Left lung (tissue), 10 donors: ENCODE measurements around the gene JMJD1C. TPM values are rescaled to one million over a fixed set of nuclear protein-coding genes. Genes with fewer than 3 reads are reported as not detected.
"Not testable (repeated sequence)": the region's sequence is repeated elsewhere in the genome, so short reads cannot be mapped to it uniquely, and the experiment has no call there.

Source experiments
- ATAC-seq: fragments of 200-7000 bp; cut with Tn5 transposase; one replicate; pipeline ENCODE4 v1.9.1; 2020; ENCODE audit warnings: moderate library complexity
- DNase-seq, 4 donors: peaks; one replicate each; pipeline ENCODE4 v3.0.0-alpha.2; 2013 to 2020
- H3K27ac ChIP-seq, 2 donors: fragments of 200-600 bp; sonication (generic) in 1 of 2; one replicate each; pipeline versions ENCODE4 v1.5.0 to v1.8.0; 2020 to 2021
- H3K27me3 ChIP-seq, 2 donors: fragments of 200-600 bp; sonication (generic) in 1 of 2; one replicate each; pipeline versions ENCODE4 v1.5.0 to v1.8.0; 2020 to 2021
- H3K36me3 ChIP-seq, 2 donors: fragments of 200-600 bp; sonication (generic) in 1 of 2; one replicate each; pipeline versions ENCODE4 v1.5.0 to v1.8.0; 2020 to 2021
- H3K4me1 ChIP-seq, 2 donors: fragments of 200-600 bp; one replicate each; pipeline ENCODE4 v1.8.0; 2021
- H3K4me3 ChIP-seq, 2 donors: fragments of 200-600 bp; sonication (generic) in 1 of 2; one replicate each; pipeline versions ENCODE4 v1.5.0 to v1.8.0; 2020 to 2021; ENCODE audit warnings: mild to moderate bottlenecking in 1 of 2
- H3K9me3 ChIP-seq, 2 donors: fragments of 200-600 bp; sonication (generic) in 1 of 2; one replicate each; pipeline versions ENCODE4 v1.5.0 to v1.8.0; 2020 to 2021
- CTCF ChIP-seq, 2 donors: fragments of 200-600 bp; sonication (generic) in 1 of 2; IDR thresholded peaks; one replicate each; pipeline versions ENCODE4 v1.5.0 to v1.8.0; 2021; ENCODE audit warnings: antibody characterized with exemption in 2 of 2
- intact Hi-C, 2 donors: fragments of 100-400 bp; cut with DNase I; formaldehyde crosslinking; loops; one replicate each; pipeline versions ENCODE4 v1.11.2 to v1.14.2; 2022
- polyA plus RNA-seq, 6 donors: library from polyadenylated mRNA; unstranded; fragments of 120-200 nt; gene quantifications; one replicate each; pipeline ENCODE4 v1.2.1, GENCODE V29; 2013; ENCODE audit not compliant: insufficient read length in 6 of 6
- total RNA-seq, 2 donors: library from RNA; stranded (reverse); fragmentation: NEBNext Ultra II Directional; extraction: Animal tissue kit (Norgen Biotek cat#: 25700); gene quantifications; one replicate each; pipeline ENCODE4 v1.2.1, GENCODE V29; 2021
- donor health status: DM: no; HTN: yes; CAD: no.
- donor health status: DM: no; HTN: no; CAD: no.

The JMJD1C gene
- total and polyA plus RNA-seq, 8 donors = 68.0 to 130 (median 98.6) TPM

GRCh38 chr10:63383141-63383540, 82.6 kb downstream of the JMJD1C start:
- H3K27ac ChIP-seq = no peak overlapping the region
- no peaks in the 10 kb centered on the region for H3K9me3 ChIP-seq
- DNase-seq (no peak), ATAC-seq (no peak)
- H3K27me3 ChIP-seq = no peaks in the 10 kb centered on the region
- H3K36me3 ChIP-seq = peaks cover 0 to 5% of the 10 kb centered on the region in 2 donors
- H3K4me1 ChIP-seq = peaks cover 0 to 9% of the 10 kb centered on the region in 2 donors
- H3K4me3 ChIP-seq = no peak overlapping the region
- intact Hi-C loops = no loop called here
- no peak for TF ChIP-seq CTCF (IDR thresholded peaks at IDR 0.05)

- H3K27ac ChIP-seq = no peak overlapping the region
- no peaks in the 10 kb centered on the region for H3K27me3 ChIP-seq
- peaks cover 0 to 15% of the 10 kb centered on the region in 2 donors for H3K4me1 ChIP-seq
- H3K36me3 ChIP-seq = peaks cover 0 to 5% of the 10 kb centered on the region in 2 donors
- intact Hi-C loops = no loop called here
- ATAC-seq (no peak), DNase-seq (no peak)
- H3K4me3 ChIP-seq = no peak overlapping the region
- no peak for TF ChIP-seq CTCF (IDR thresholded peaks at IDR 0.05)
- H3K9me3 ChIP-seq = no peaks in the 10 kb centered on the region
Measured at GRCh38 chr10:63382066-63382465, 83.7 kb downstream of the JMJD1C start.

- ATAC-seq, H3K9me3 ChIP-seq, H3K27me3 ChIP-seq, H3K4me3 ChIP-seq, intact Hi-C loops, DNase-seq, H3K36me3 ChIP-seq: not testable (repeated sequence)
- peak overlapping the region in 1 of 2 donors; percentile 55 for H3K27ac ChIP-seq
- peaks cover 0 to 27% of the 10 kb centered on the region in 2 donors for H3K4me1 ChIP-seq
Measured at GRCh38 chr10:63377305-63377661, 88.5 kb downstream of the JMJD1C start.

- ATAC-seq (peak; percentile 55), DNase-seq (no peak)
- Histone ChIP-seq H3K4me3 (no peak overlapping the region), H3K4me1 (peaks cover 0 to 27% of the 10 kb centered on the region in 2 donors), H3K9me3 (no peaks in the 10 kb centered on the region), H3K36me3 (peaks cover 0 to 5% of the 10 kb centered on the region in 2 donors), H3K27ac (peak overlapping the region in 1 of 2 donors; percentile 55), H3K27me3 (no peaks in the 10 kb centered on the region)
- intact Hi-C loops = no loop called here
- no peak for TF ChIP-seq CTCF (IDR thresholded peaks at IDR 0.05)
Measured at GRCh38 chr10:63376560-63377304, 89.0 kb downstream of the JMJD1C start.

- Histone ChIP-seq H3K4me1 (peaks cover 0 to 27% of the 10 kb centered on the region in 2 donors), H3K4me3 (no peak overlapping the region), H3K9me3 (no peaks in the 10 kb centered on the region), H3K36me3 (peaks cover 0 to 5% of the 10 kb centered on the region in 2 donors), H3K27me3 (no peaks in the 10 kb centered on the region), H3K27ac (no peak overlapping the region)
- no peak for TF ChIP-seq CTCF (IDR thresholded peaks at IDR 0.05)
- DNase-seq (no peak), ATAC-seq (no peak)
- intact Hi-C loops = no loop called here
Measured at GRCh38 chr10:63375859-63376258, 89.9 kb downstream of the JMJD1C start.

GRCh38 chr10:63375458-63375857, 90.3 kb downstream of the JMJD1C start:
- H3K27me3 ChIP-seq = no peaks in the 10 kb centered on the region
- DNase-seq (no peak), ATAC-seq (no peak)
- H3K4me1 ChIP-seq = peaks cover 0 to 27% of the 10 kb centered on the region in 2 donors
- H3K9me3 ChIP-seq = no peaks in the 10 kb centered on the region
- no peak for TF ChIP-seq CTCF (IDR thresholded peaks at IDR 0.05)
- no peak overlapping the region for H3K4me3 ChIP-seq
- H3K36me3 ChIP-seq = peaks cover 0 to 5% of the 10 kb centered on the region in 2 donors
- intact Hi-C loops = no loop called here
- H3K27ac ChIP-seq = no peak overlapping the region
